Endothelial cell (in vitro differentiated cells): ENCODE measurements around the gene PLCB2. TPM values are rescaled to one million over a fixed set of nuclear protein-coding genes. Genes with fewer than 3 reads are reported as not detected.
A peak's percentile ranks its signal among the peaks of the same experiment; 100 is the strongest.

Source experiments
- DNase-seq: peaks from one replicate; pipeline ENCODE4 v3.0.0; 2021; ENCODE audit warnings: low spot score
- H3K27ac Mint-ChIP-seq: one replicate; pipeline ENCODE4 v1.8.0; 2021; ENCODE audit warnings: mixed read lengths, inconsistent platforms; ENCODE audit not compliant: unreplicated experiment
- H3K27me3 Mint-ChIP-seq: one replicate; pipeline ENCODE4 v1.8.0; 2021; ENCODE audit warnings: mild to moderate bottlenecking, moderate library complexity, mixed read lengths, inconsistent platforms; ENCODE audit not compliant: unreplicated experiment
- H3K36me3 Mint-ChIP-seq: one replicate; pipeline ENCODE4 v1.8.0; 2021; ENCODE audit warnings: mild to moderate bottlenecking, low read depth, mixed read lengths, inconsistent platforms; ENCODE audit not compliant: unreplicated experiment
- H3K4me1 Mint-ChIP-seq: one replicate; pipeline ENCODE4 v1.8.0; 2021; ENCODE audit warnings: mild to moderate bottlenecking, mixed read lengths, inconsistent platforms; ENCODE audit not compliant: unreplicated experiment
- H3K4me3 Mint-ChIP-seq: one replicate; pipeline ENCODE4 v1.8.0; 2021; ENCODE audit warnings: mild to moderate bottlenecking, mixed read lengths, inconsistent platforms; ENCODE audit not compliant: unreplicated experiment
- H3K9me3 Mint-ChIP-seq: one replicate; pipeline ENCODE4 v1.8.0; 2021; ENCODE audit warnings: mixed read lengths, inconsistent platforms; ENCODE audit not compliant: unreplicated experiment
- CTCF ChIP-seq: fragments of 200-600 bp; sonication (generic); IDR thresholded peaks from one replicate; pipeline ENCODE4 v1.5.0; 2021; ENCODE audit warnings: antibody characterized with exemption; ENCODE audit not compliant: unreplicated experiment
- total RNA-seq: library from RNA; stranded (reverse); fragmentation: NEBNext Ultra II Directional; extraction: Animal tissue kit (Norgen Biotek cat#: 25700); gene quantifications from one replicate; pipeline ENCODE4 v1.2.1, GENCODE V29; 2021; ENCODE audit not compliant: unreplicated experiment

The PLCB2 gene
- total RNA-seq, 1 donor from 2014 or later, result 71.3 TPM

- no peak for TF ChIP-seq CTCF
- no peak for DNase-seq
- Mint-ChIP-seq H3K9me3 (no peaks in the 10 kb centered on the region), H3K4me1 (peaks cover 9% of the 10 kb centered on the region), H3K4me3 (no peak overlapping the region), H3K27ac (no peak overlapping the region), H3K27me3 (peaks cover 15% of the 10 kb centered on the region), H3K36me3 (peaks cover 6% of the 10 kb centered on the region)
Observed at GRCh38 chr15:40257656-40258450, 49.9 kb downstream of the PLCB2 start.

GRCh38 chr15:40256638-40257235, 51.0 kb downstream of the PLCB2 start:
- TF ChIP-seq CTCF, result no peak
- no peak overlapping the region for H3K4me3 Mint-ChIP-seq
- H3K36me3 Mint-ChIP-seq, result peaks cover 6% of the 10 kb centered on the region
- peaks cover 9% of the 10 kb centered on the region for H3K4me1 Mint-ChIP-seq
- no peak for DNase-seq
- peaks cover 17% of the 10 kb centered on the region for H3K27me3 Mint-ChIP-seq
- H3K9me3 Mint-ChIP-seq, result no peaks in the 10 kb centered on the region
- H3K27ac Mint-ChIP-seq, result no peak overlapping the region

GRCh38 chr15:40255033-40255432, 52.7 kb downstream of the PLCB2 start:
- no peak for DNase-seq
- no peaks in the 10 kb centered on the region for H3K9me3 Mint-ChIP-seq
- H3K27me3 Mint-ChIP-seq, result peaks cover 22% of the 10 kb centered on the region
- H3K4me1 Mint-ChIP-seq, result peaks cover 9% of the 10 kb centered on the region
- no peak overlapping the region for H3K4me3 Mint-ChIP-seq
- no peak for TF ChIP-seq CTCF
- H3K36me3 Mint-ChIP-seq, result peaks cover 6% of the 10 kb centered on the region
- H3K27ac Mint-ChIP-seq, result no peak overlapping the region

- peaks cover 22% of the 10 kb centered on the region for H3K27me3 Mint-ChIP-seq
- H3K4me1 Mint-ChIP-seq, result peaks cover 9% of the 10 kb centered on the region
- H3K9me3 Mint-ChIP-seq, result no peaks in the 10 kb centered on the region
- no peak for TF ChIP-seq CTCF
- no peak overlapping the region for H3K4me3 Mint-ChIP-seq
- H3K27ac Mint-ChIP-seq, result no peak overlapping the region
- DNase-seq, result no peak
- peaks cover 6% of the 10 kb centered on the region for H3K36me3 Mint-ChIP-seq
Observed at GRCh38 chr15:40254452-40254851, 53.3 kb downstream of the PLCB2 start.

GRCh38 chr15:40253167-40253790, 54.5 kb downstream of the PLCB2 start:
- peaks cover 22% of the 10 kb centered on the region for H3K27me3 Mint-ChIP-seq
- H3K4me1 Mint-ChIP-seq, result peaks cover 3% of the 10 kb centered on the region
- no peak for TF ChIP-seq CTCF
- H3K9me3 Mint-ChIP-seq, result no peaks in the 10 kb centered on the region
- peak overlapping the region; percentile 69 for H3K4me3 Mint-ChIP-seq
- DNase-seq, result no peak
- no peak overlapping the region for H3K27ac Mint-ChIP-seq
- H3K36me3 Mint-ChIP-seq, result peaks cover 6% of the 10 kb centered on the region
